ENCODE measurements around the gene SLC25A23.

Gene SLC25A23

DNA sequence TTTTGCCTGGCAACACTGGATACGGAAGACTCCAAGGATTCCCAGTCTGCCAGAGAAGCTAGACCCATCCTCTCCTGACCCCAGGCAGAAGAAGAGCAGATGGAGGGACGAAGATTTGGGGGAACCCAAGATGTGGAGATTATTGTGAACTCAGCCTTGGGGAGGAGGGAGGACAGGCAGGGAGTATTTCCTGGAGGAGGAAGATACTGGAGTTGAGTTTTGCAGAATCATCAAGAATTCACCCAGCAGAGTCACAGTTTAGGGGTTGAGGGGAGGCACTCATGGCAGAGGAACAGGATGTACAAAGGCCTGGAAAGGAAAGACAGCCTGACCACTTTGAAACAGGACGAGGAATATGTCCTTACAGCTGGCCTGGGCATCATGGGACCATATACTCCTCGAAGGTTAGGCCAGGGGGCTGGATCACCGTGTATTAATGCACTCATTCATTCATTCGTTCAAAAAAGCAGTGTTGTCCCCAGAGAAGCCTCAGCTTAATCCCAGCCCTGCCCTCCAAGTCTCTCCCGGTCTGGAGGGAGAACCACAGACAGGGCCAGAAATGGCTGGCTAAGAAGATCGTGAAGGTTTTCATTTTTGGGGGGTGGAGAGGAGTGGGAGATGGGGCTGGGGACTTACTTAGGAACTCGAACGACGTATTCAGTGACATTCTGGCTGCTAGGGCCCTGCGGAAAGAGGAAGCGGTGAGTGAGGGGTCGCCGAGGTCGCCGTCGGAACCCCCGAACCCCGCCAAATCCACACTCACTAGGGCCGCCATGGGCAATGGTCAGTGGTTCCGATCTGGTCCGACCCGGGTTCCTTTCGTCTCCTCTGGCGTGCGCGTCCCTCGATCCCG is 67.1 kb downstream of the SLC25A23 start:
- Histone ChIP-seq H3K9me3 (ENCODE audit: control insufficient read depth, insufficient read depth, low read length) (no peaks in the 10 kb centered on the region), H3K9ac (ENCODE audit: low read depth, low read length) (peak overlapping the region; percentile 68), H3K36me3 (ENCODE audit: control insufficient read depth, insufficient read depth, low read length) (peaks cover 36% of the 10 kb centered on the region), H3K27ac (ENCODE audit: low read depth, low read length) (peak overlapping the region; percentile 98), H3K27me3 (ENCODE audit: control insufficient read depth, insufficient read depth, low read length) (no peaks in the 10 kb centered on the region), H3K4me1 (ENCODE audit: control insufficient read depth, insufficient read depth, low read length) (peaks cover 6% of the 10 kb centered on the region), H3K4me3 (ENCODE audit: low read depth, low read length) (peak overlapping the region; percentile 92)

All from HUES48 (cell line).